Non-pigmented ciliary epithelial cell (primary cell): ENCODE results near the gene CFAP45.

Source experiments
- DNase-seq: peaks from one replicate; pipeline ENCODE4 v3.0.0-alpha.2; 2010; ENCODE audit warnings: low read depth

CFAP45 gene

GRCh38 chr1:159851407-159851806 lies 48.6 kb downstream of the CFAP45 start:
- DNase-seq, result no peak

- DNase-seq, result no peak
Observed at GRCh38 chr1:159849626-159850366, 50.2 kb downstream of the CFAP45 start.

GRCh38 chr1:159848326-159848725 lies 51.6 kb downstream of the CFAP45 start:
- DNase-seq, result no peak

- no peak for DNase-seq
Observed at GRCh38 chr1:159847231-159847630, 52.7 kb downstream of the CFAP45 start.

- no peak for DNase-seq
Observed at GRCh38 chr1:159845751-159846629, 54.0 kb downstream of the CFAP45 start.

- no peak for DNase-seq
Observed at GRCh38 chr1:159843459-159843858, 56.5 kb downstream of the CFAP45 start.

- DNase-seq, result no peak
Observed at GRCh38 chr1:159841749-159842148, 58.2 kb downstream of the CFAP45 start.

GRCh38 chr1:159839116-159839849 lies 60.7 kb downstream of the CFAP45 start:
- no peak for DNase-seq

- no peak for DNase-seq
Observed at GRCh38 chr1:159838715-159839114, 61.2 kb downstream of the CFAP45 start.

- no peak for DNase-seq
Observed at GRCh38 chr1:159835862-159836525, 64.0 kb downstream of the CFAP45 start.

GRCh38 chr1:159835356-159835755 lies 64.6 kb downstream of the CFAP45 start:
- no peak for DNase-seq

GRCh38 chr1:159832309-159832708 lies 67.7 kb downstream of the CFAP45 start:
- DNase-seq, result no peak

- DNase-seq, result no peak
Observed at GRCh38 chr1:159831412-159832141, 68.4 kb downstream of the CFAP45 start.

GRCh38 chr1:159830722-159831121 lies 69.2 kb downstream of the CFAP45 start:
- no peak for DNase-seq

- DNase-seq, result no peak
Observed at GRCh38 chr1:159829822-159830465, 70.0 kb downstream of the CFAP45 start.

- no peak for DNase-seq
Observed at GRCh38 chr1:159829273-159829634, 70.7 kb downstream of the CFAP45 start.

- DNase-seq, result no peak
Observed at GRCh38 chr1:159828581-159829272, 71.2 kb downstream of the CFAP45 start.

- DNase-seq, result no peak
Observed at GRCh38 chr1:159828176-159828575, 71.8 kb downstream of the CFAP45 start.

GRCh38 chr1:159827549-159827948 lies 72.4 kb downstream of the CFAP45 start:
- DNase-seq, result no peak

GRCh38 chr1:159827102-159827490 lies 72.9 kb downstream of the CFAP45 start:
- no peak for DNase-seq
